Immature natural killer cell (primary cell): ENCODE measurements around the gene SREK1IP1. TPM values are rescaled to one million over a fixed set of nuclear protein-coding genes. Genes with fewer than 3 reads are reported as not detected.

ENCODE experiments used
- DNase-seq, 3 donors: peaks; one replicate each; pipeline ENCODE4 v3.0.0; 2022; ENCODE audit warnings: mixed read lengths in 1 of 3
- H3K27ac Mint-ChIP-seq, 6 donors: one replicate each; pipeline ENCODE4 v1.8.0; 2020; ENCODE audit warnings: mixed read lengths in 6 of 6, mild to moderate bottlenecking in 5 of 6, inconsistent platforms in 4 of 6, moderate library complexity in 3 of 6
- H3K27me3 Mint-ChIP-seq, 3 donors: one replicate each; pipeline ENCODE4 v1.8.0; 2020 to 2021; ENCODE audit warnings: low read depth in 3 of 3, mild to moderate bottlenecking in 3 of 3, mixed read lengths in 3 of 3, moderate library complexity in 3 of 3, inconsistent platforms in 1 of 3
- H3K36me3 Mint-ChIP-seq, 3 donors: one replicate each; pipeline ENCODE4 v1.8.0; 2020; ENCODE audit warnings: mixed read lengths in 3 of 3, inconsistent platforms in 2 of 3, mild to moderate bottlenecking in 2 of 3
- H3K4me1 Mint-ChIP-seq, 2 donors: one replicate each; pipeline ENCODE4 v1.8.0; 2020; ENCODE audit warnings: inconsistent platforms in 2 of 2, mild to moderate bottlenecking in 2 of 2, mixed read lengths in 2 of 2, moderate library complexity in 1 of 2
- H3K4me3 Mint-ChIP-seq, 5 donors: one replicate each; pipeline ENCODE4 v1.8.0; 2020; ENCODE audit warnings: mild to moderate bottlenecking in 5 of 5, mixed read lengths in 5 of 5, inconsistent platforms in 3 of 5, moderate library complexity in 3 of 5
- H3K9me3 Mint-ChIP-seq, 6 donors: one replicate each; pipeline ENCODE4 v1.8.0; 2020; ENCODE audit warnings: mild to moderate bottlenecking in 6 of 6, mixed read lengths in 6 of 6, inconsistent platforms in 4 of 6, moderate library complexity in 3 of 6
- polyA plus RNA-seq, 3 donors: library from polyadenylated mRNA; unstranded; fragments of 300-500 nt; fragmentation: Illumina TruSeq; gene quantifications; one replicate each; pipeline ENCODE4 v1.2.3, GENCODE V29; 2021

Gene SREK1IP1
- polyA plus RNA-seq, 3 donors from 2014 or later, result 16.6 to 42.4 (median 26.4) TPM

DNA sequence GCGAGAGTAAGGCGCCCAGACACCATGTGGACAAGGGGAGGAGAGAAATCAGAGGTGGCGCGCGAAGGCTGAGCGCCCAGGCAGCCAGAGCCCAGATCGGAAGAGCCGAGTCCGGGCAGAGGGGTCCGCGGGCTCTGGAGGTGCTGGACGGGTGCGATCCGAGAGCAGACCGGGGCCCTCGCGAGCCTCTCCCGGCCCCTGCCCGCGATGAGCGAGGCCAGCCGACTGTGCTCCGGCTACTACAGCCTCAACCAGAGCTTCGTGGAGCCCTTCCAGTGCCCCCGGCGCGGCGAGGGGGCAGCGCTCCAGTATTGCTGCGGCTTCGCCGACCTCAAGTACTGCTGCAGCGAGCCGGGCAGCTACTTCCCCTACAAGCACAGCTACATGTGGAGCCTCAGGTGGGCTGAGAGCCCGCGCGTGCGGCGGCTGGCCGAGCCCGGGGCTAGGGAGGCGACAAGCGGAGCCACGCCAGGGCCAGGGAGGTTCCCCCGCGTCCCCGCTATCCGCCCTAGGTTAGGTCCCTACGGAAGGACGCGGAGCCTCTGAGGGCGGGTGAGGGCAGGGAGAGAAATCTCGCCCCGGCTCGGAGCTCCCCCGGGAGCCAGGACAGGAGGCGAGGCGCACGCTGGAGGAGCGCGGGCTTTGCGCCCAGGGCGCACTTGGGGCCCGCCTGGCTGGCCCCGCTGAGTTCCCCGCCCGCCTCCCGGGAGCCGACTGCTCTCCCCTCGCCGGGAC is 77.9 kb downstream of the SREK1IP1 start, which contains the start of gene SHISAL2B:
Gene SHISAL2B, plus strand, starts transcription at position 87 of the 735 bp plus-strand sequence. Its CDS starts 121 bp downstream, at position 208.
- peaks cover 3 to 6% of the 10 kb centered on the region in 2 donors for H3K4me1 Mint-ChIP-seq
- H3K4me3 Mint-ChIP-seq, result no peak within 1 kb of the TSS
- peaks cover 6 to 19% (median 8%) of the 10 kb centered on the region in 3 donors for H3K27me3 Mint-ChIP-seq
- no peak within 1 kb of the TSS for H3K27ac Mint-ChIP-seq
- H3K9me3 Mint-ChIP-seq, result peaks cover 0 to 4% (median 0%) of the 10 kb centered on the region in 6 donors
- H3K36me3 Mint-ChIP-seq, result no peaks in the 10 kb centered on the region
- no peak for DNase-seq

DNA sequence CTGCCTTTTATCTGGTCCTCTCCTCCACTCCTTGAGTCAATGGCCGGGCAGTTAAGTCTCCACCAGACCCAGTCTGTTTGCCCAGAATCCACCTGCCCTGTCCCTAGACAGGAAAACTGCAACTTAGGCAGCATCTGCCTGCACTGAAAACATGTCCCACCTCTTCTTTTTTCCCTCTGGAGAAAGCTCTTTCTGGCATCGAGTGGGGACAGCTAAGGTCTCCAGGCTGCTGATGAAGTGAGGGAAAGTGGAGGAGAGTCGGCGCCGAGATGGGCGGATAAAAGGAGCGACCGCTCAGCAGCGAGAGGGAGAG is 78.4 kb downstream of the SREK1IP1 start:
- no peak for DNase-seq
- peaks cover 3 to 6% of the 10 kb centered on the region in 2 donors for H3K4me1 Mint-ChIP-seq
- no peaks in the 10 kb centered on the region for H3K9me3 Mint-ChIP-seq
- H3K36me3 Mint-ChIP-seq, result no peaks in the 10 kb centered on the region
- H3K27ac Mint-ChIP-seq, result no peak overlapping the region
- no peak overlapping the region for H3K4me3 Mint-ChIP-seq
- peaks cover 6 to 19% (median 6%) of the 10 kb centered on the region in 3 donors for H3K27me3 Mint-ChIP-seq

DNA sequence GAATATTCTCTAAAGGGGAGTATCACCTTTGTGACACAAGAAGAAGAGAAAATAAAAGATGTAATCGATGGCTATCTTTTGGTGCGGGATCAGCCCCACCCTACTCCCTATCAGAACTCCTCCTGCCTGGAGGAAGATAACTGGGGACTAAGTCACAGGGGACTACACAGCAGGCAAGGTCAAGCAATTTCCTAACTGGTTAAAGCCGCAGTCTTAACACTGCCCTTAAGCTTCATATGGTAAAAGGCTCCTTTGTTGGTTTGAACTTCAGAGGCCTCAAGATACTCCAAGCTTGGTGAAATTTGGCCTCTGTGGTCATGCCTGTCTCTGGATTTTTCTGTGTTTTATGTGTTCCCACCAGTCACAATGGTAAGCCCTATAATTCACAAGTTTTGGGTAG is 79.5 kb downstream of the SREK1IP1 start:
- Mint-ChIP-seq H3K4me3 (no peak overlapping the region), H3K36me3 (no peaks in the 10 kb centered on the region), H3K4me1 (peaks cover 3 to 6% of the 10 kb centered on the region in 2 donors), H3K27me3 (peaks cover 6 to 19% (median 6%) of the 10 kb centered on the region in 3 donors), H3K27ac (no peak overlapping the region), H3K9me3 (no peaks in the 10 kb centered on the region)
- DNase-seq, result no peak

DNA sequence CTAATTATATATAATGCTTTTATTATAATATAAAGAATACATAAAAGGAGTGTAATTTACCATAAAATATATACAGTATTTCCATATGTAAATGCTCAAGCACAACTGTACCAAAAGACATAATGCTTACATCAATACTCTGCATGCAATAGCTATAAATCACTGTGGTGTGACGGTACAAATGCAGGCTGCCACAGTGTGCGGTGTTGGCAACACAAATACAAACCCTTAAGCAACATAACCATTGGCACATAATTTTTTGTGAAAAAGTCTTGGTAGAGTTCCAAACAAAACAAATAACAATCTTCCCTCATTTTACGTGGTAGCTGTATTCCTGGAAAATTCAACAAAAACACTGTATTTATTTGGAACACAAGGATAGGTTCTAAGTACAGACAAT is 80.1 kb downstream of the SREK1IP1 start:
- H3K4me1 Mint-ChIP-seq, result peaks cover 3 to 6% of the 10 kb centered on the region in 2 donors
- no peak overlapping the region for H3K4me3 Mint-ChIP-seq
- no peaks in the 10 kb centered on the region for H3K9me3 Mint-ChIP-seq
- no peak for DNase-seq
- no peak overlapping the region for H3K27ac Mint-ChIP-seq
- H3K27me3 Mint-ChIP-seq, result peaks cover 4 to 19% (median 6%) of the 10 kb centered on the region in 3 donors
- no peaks in the 10 kb centered on the region for H3K36me3 Mint-ChIP-seq

DNA sequence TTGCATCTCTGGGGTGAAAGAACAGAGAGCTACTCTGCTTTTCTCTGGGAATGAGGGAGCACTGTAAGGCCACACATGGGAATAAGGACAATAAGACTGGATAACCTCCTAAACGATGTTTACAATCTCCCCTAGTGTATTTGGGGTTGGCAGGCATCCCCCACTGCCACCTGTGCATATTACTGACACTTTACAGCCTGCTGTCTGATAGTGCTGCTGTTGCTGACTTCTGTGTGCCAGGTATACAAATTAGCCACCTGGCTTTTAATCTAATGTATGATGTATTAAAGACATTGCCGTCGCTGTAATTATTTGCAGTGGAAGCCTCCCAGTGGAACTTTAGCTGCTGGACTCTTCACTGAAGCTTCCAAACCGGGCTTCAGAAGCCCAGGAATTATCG is 82.6 kb downstream of the SREK1IP1 start:
- Mint-ChIP-seq H3K36me3 (no peaks in the 10 kb centered on the region), H3K9me3 (no peaks in the 10 kb centered on the region), H3K4me1 (peaks cover 3 to 6% of the 10 kb centered on the region in 2 donors), H3K27ac (no peak overlapping the region), H3K4me3 (no peak overlapping the region), H3K27me3 (peaks cover 0 to 20% (median 2%) of the 10 kb centered on the region in 3 donors)
- no peak for DNase-seq

DNA sequence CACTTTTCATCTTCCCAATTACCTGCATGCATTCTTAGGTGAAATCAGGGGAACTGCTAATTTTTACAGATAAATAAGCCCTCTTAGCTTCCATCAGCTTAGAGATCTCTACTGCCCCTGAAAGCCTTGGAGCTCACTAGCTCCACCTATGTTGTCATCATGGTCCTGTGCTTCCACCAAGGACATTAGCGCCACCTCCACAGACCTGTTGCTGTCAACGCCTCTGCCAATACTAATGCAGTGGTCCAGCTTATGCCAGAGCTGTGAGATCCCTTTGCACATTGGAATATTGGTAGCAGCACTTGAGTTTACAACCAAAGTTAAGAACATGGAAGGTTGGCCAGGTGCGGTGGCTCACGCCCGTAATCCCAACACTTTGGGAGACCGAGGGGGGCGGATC is 85.9 kb downstream of the SREK1IP1 start:
- Mint-ChIP-seq H3K9me3 (no peaks in the 10 kb centered on the region), H3K36me3 (no peaks in the 10 kb centered on the region), H3K27ac (no peak overlapping the region), H3K4me3 (no peak overlapping the region), H3K27me3 (peaks cover 0 to 13% (median 1%) of the 10 kb centered on the region in 3 donors), H3K4me1 (no peaks in the 10 kb centered on the region)
- no peak for DNase-seq

DNA sequence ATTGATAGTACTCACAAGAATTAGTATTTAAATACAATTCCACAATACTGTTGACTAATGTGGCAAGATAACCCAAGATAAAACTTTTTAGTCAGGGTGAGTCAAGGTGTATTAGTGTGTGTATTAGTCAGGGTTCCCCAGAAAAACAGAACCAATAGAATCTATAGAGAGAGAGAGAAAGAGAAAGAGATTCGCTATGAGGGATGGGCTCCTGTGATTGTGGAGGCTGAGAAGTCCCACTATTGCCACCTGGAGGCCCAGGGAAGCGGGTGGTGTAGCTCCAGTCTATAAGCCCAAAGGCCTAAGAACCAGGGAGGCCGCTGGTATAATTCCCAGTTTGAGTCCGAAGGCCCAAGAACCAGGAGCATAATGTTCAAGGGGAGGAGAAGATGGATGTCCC is 88.2 kb downstream of the SREK1IP1 start:
- Mint-ChIP-seq H3K4me3 (no peak overlapping the region), H3K36me3 (no peaks in the 10 kb centered on the region), H3K27ac (no peak overlapping the region), H3K4me1 (no peaks in the 10 kb centered on the region), H3K9me3 (no peaks in the 10 kb centered on the region), H3K27me3 (peaks cover 0 to 16% (median 1%) of the 10 kb centered on the region in 3 donors)
- DNase-seq, result no peak

DNA sequence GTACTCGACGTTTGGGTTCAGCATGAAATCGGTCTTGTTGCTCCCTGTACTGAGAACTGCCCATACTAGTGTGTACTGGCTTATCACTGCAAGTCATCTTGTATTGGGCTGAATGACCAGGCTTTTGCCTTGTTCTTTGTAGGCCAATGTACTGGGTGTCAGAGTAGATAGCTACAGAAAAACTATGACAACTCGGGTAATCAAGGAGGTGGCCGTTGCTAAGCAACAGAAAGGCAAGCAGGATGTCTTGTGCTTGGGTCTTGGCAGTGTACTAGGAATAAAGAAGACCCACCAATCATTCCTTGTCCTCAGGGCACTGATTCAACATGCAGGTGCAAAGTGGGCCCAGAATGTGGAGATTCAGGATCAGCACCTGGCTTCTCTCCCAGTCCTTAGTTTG is 90.1 kb downstream of the SREK1IP1 start:
- no peaks in the 10 kb centered on the region for H3K36me3 Mint-ChIP-seq
- H3K4me1 Mint-ChIP-seq, result no peaks in the 10 kb centered on the region

DNA sequence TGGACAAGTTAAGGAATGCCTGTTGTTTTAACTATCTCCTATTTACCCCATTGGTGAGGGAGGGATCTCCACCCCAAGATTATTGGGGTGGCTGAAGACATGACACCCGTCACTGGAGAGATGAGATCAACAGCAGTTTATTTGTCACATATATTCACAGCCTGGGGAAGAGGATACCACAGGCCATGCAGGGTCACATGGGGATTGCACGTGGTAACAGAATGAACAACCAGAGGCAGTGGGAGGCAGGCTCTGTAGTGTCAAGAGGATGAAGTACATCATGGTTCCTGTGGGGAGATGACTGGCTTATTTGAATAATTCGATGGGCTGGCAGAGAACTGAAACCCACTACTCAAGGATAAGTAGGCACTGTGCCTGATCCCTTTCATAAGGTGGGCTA is 96.8 kb downstream of the SREK1IP1 start:
- Mint-ChIP-seq H3K27me3 (peaks cover 2 to 11% (median 3%) of the 10 kb centered on the region in 3 donors), H3K36me3 (peaks cover 0 to 5% (median 0%) of the 10 kb centered on the region in 3 donors), H3K4me3 (no peak overlapping the region), H3K9me3 (no peaks in the 10 kb centered on the region), H3K27ac (no peak overlapping the region), H3K4me1 (no peaks in the 10 kb centered on the region)
- no peak for DNase-seq

More for the DNA sequence above, 90.1 kb downstream of the SREK1IP1 start:
- H3K9me3 Mint-ChIP-seq, result no peaks in the 10 kb centered on the region
- no peak overlapping the region for H3K27ac Mint-ChIP-seq
- H3K4me3 Mint-ChIP-seq, result no peak overlapping the region
- peaks cover 0 to 20% (median 1%) of the 10 kb centered on the region in 3 donors for H3K27me3 Mint-ChIP-seq
- no peak for DNase-seq

DNA sequence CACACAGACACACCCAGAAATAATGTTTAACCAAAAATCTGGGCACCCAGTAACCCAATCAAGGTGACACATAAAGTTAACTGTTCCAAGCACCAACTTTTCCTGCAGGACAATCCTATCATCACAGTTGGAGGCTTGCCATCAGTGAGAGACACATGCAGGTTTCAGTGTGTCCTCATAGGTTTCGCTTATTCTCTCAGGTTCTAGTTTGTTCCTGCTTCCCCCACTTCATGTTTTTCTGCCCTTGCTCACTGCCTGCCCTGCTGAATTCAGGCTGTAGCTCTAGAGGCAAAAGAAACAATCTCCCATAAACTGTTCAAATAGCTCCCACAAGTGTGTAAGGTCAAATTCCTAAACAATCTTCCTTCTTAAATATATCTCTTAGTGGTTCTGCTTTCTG is 98.2 kb downstream of the SREK1IP1 start:
- Mint-ChIP-seq H3K27me3 (peaks cover 2 to 7% (median 4%) of the 10 kb centered on the region in 3 donors), H3K4me1 (no peaks in the 10 kb centered on the region), H3K27ac (no peak overlapping the region), H3K9me3 (no peaks in the 10 kb centered on the region), H3K36me3 (peaks cover 0 to 5% (median 0%) of the 10 kb centered on the region in 3 donors), H3K4me3 (no peak overlapping the region)
- DNase-seq, result no peak

Other genes with a start within 250 kb of the SREK1IP1 start
- not detected for gene SHISAL2B, start 78.2 kb downstream of the SREK1IP1 start, polyA plus RNA-seq
- gene CWC27, start 239 bp upstream of the SREK1IP1 start, polyA plus RNA-seq, result 10 to 100 TPM; 19.2 to 33.4 (median 28.1) TPM